ENCODE results near the gene TMEM82. TPM values are rescaled to one million over a fixed set of nuclear protein-coding genes. Genes with fewer than 3 reads are reported as not detected.

Gene TMEM82
- total RNA-seq, 1 donor from 2014 or later: not detected

DNA sequence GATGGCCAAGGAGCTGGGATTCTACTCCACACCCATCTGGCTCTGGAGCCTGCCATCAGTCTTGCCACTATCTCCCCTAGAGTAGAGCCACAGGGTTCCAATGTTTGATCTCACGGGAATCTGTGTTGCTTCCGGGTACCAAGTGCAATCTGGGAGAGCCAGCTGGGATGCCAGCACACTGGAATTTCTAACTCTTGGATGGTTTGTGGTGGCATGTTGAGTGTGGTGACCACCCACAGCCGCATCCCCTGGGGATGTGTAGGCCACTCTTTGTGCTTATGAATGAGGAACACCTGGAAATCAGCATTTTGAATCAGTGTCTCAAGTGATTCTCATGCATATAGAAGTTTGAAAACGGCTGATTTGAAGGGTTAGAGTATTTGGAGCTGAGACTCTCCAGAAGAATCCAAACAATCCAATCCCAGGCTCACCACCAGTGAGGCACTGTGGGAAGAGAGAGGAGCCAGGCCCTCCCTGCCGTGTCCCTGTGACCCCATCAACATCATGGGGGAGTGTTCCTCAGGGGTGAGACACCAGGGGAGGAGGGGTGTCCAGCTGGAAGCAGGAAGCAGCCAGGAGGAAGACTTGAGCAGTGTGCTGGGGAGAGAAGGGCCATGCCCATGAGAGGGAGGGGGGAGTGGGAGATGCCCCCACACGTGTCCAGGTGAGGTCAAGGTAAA, 29.7 kb downstream of the TMEM82 start:
- Mint-ChIP-seq H3K9me3 (ENCODE audit: low read depth) (no peaks in the 10 kb centered on the region), H3K27me3 (ENCODE audit: low read depth) (no peaks in the 10 kb centered on the region), H3K4me3 (ENCODE audit: unreplicated experiment) (no peak overlapping the region), H3K36me3 (ENCODE audit: low read depth) (peaks cover 35% of the 10 kb centered on the region), H3K27ac (ENCODE audit: unreplicated experiment) (peak overlapping the region; percentile 41), H3K4me1 (ENCODE audit: low read depth) (peaks cover 8% of the 10 kb centered on the region)
- no peak for DNase-seq (ENCODE audit: low spot score)
- TF ChIP-seq, protein P1, sequence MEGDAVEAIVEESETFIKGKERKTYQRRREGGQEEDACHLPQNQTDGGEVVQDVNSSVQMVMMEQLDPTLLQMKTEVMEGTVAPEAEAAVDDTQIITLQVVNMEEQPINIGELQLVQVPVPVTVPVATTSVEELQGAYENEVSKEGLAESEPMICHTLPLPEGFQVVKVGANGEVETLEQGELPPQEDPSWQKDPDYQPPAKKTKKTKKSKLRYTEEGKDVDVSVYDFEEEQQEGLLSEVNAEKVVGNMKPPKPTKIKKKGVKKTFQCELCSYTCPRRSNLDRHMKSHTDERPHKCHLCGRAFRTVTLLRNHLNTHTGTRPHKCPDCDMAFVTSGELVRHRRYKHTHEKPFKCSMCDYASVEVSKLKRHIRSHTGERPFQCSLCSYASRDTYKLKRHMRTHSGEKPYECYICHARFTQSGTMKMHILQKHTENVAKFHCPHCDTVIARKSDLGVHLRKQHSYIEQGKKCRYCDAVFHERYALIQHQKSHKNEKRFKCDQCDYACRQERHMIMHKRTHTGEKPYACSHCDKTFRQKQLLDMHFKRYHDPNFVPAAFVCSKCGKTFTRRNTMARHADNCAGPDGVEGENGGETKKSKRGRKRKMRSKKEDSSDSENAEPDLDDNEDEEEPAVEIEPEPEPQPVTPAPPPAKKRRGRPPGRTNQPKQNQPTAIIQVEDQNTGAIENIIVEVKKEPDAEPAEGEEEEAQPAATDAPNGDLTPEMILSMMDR (IDR thresholded peaks at IDR 0.05): no peak

DNA sequence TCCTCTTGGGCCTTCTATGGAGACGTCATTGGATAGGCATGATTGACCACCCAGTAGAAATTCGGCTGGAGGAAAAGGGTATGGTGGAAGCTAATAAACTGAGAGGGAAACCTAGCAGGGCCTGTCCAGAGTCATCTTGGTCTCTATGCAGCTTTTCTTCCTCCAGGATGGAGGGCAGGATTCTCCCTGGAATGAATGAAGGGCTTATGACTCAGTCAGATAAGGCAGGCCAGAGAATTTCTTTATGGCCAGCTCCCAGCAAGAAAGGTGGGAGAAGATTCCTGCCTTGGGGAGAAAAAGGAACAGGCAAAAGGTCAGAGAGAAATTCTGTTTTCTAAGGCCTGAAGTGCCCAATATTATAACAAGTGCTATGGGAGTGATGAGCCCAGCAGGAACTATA, 33.4 kb downstream of the TMEM82 start:
- Mint-ChIP-seq H3K27ac (ENCODE audit: unreplicated experiment) (peak overlapping the region; percentile 70), H3K4me1 (ENCODE audit: low read depth) (peaks cover 5% of the 10 kb centered on the region), H3K36me3 (ENCODE audit: low read depth) (peaks cover 51% of the 10 kb centered on the region), H3K27me3 (ENCODE audit: low read depth) (no peaks in the 10 kb centered on the region), H3K4me3 (ENCODE audit: unreplicated experiment) (no peak overlapping the region), H3K9me3 (ENCODE audit: low read depth) (no peaks in the 10 kb centered on the region)
- DNase-seq (ENCODE audit: low spot score): no peak
- TF ChIP-seq, protein P1 (IDR thresholded peaks at IDR 0.05): no peak

DNA sequence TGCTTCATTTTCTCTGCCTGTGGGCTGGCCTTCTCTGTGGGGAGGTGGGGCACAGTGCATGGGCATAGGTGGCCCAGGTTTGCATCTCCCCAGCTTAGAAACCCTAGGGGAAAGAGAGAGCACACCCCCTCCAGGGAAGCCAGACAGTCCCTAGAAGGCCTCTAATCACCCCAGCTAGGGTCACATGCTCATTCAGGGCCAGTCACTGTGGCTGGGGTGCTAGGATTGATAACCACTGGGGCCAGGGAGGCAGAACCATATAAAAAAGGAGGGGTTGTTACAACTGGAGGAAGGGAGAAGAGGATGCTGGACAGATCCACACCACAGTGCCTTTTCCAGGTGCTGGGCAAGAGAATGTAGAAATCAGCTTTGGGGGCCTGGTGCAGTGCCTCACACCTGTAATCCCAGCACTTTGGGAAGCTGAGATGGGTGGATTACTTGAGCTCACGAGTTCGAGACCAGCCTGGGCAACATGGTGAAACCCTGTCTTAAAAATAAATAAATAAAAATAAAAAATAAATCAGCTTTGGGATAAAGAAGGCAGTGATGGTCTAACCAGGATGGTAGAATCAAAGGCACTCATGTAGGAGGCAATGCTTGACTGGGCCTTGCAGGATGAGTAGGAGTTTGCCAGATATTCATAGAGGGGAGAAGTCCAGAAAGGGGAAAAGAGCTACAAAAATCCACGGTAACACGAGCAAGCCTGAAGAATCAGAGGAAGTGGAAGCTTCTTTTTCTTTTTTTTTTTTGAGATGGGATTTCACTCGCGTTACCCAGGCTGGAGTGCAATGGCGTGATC, 35.8 kb downstream of the TMEM82 start:
- H3K27me3 Mint-ChIP-seq (ENCODE audit: low read depth): no peaks in the 10 kb centered on the region
- H3K9me3 Mint-ChIP-seq (ENCODE audit: low read depth): no peaks in the 10 kb centered on the region
- peak overlapping the region; percentile 63 for H3K27ac Mint-ChIP-seq (ENCODE audit: unreplicated experiment)
- no peak for DNase-seq (ENCODE audit: low spot score)
- H3K4me3 Mint-ChIP-seq (ENCODE audit: unreplicated experiment): no peak overlapping the region
- peaks cover 3% of the 10 kb centered on the region for H3K4me1 Mint-ChIP-seq (ENCODE audit: low read depth)
- TF ChIP-seq, protein P1 (IDR thresholded peaks at IDR 0.05): no peak
- peaks cover 44% of the 10 kb centered on the region for H3K36me3 Mint-ChIP-seq (ENCODE audit: low read depth)

DNA sequence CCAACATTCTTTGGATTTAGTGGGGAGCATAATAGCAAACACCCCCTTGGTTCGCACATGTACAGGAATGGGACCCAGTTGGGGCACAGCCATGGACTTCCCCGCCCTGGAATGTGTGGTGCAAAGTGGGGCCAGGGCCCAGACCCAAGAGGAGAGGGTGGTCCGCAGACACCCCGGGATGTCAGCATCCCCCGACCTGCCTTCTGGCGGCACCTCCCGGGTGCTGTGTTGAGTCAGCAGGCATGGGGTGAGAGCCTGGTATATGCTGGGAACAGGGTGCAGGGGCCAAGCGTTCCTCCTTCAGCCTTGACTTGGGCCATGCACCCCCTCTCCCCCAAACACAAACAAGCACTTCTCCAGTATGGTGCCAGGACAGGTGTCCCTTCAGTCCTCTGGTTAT, 43.4 kb downstream of the TMEM82 start:
- H3K36me3 Mint-ChIP-seq (ENCODE audit: low read depth): peaks cover 19% of the 10 kb centered on the region
- TF ChIP-seq, protein P1 (IDR thresholded peaks at IDR 0.05): no peak
- no peaks in the 10 kb centered on the region for H3K9me3 Mint-ChIP-seq (ENCODE audit: low read depth)
- no peak for DNase-seq (ENCODE audit: low spot score)
- H3K4me1 Mint-ChIP-seq (ENCODE audit: low read depth): peaks cover 38% of the 10 kb centered on the region
- no peak overlapping the region for H3K4me3 Mint-ChIP-seq (ENCODE audit: unreplicated experiment)
- peak overlapping the region; percentile 87 for H3K27ac Mint-ChIP-seq (ENCODE audit: unreplicated experiment)
- H3K27me3 Mint-ChIP-seq (ENCODE audit: low read depth): no peaks in the 10 kb centered on the region

DNA sequence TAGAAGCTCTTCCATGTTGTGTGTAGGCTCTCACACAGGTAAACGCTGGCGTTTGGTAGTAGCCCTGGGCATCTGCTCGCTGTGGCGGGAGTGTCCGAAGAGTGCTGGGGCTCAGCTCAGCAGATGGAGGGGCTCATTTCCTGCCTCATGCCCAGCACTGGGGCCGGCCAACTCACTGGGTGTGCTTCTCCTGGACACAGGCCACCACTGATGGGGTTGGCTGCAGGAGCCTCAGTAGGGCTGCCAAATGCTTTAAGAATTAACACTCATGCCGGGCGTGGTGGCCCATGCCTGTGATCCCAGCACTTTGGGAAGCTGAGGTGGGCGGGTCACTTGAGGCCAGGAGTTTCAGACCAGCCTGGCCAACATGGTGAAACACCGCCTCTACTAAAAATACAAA, 44.3 kb downstream of the TMEM82 start:
- peaks cover 38% of the 10 kb centered on the region for H3K4me1 Mint-ChIP-seq (ENCODE audit: low read depth)
- H3K9me3 Mint-ChIP-seq (ENCODE audit: low read depth): no peaks in the 10 kb centered on the region
- H3K27ac Mint-ChIP-seq (ENCODE audit: unreplicated experiment): peak overlapping the region; percentile 87
- no peaks in the 10 kb centered on the region for H3K27me3 Mint-ChIP-seq (ENCODE audit: low read depth)
- no peak overlapping the region for H3K4me3 Mint-ChIP-seq (ENCODE audit: unreplicated experiment)
- H3K36me3 Mint-ChIP-seq (ENCODE audit: low read depth): peaks cover 15% of the 10 kb centered on the region
- TF ChIP-seq, protein P1 (IDR thresholded peaks at IDR 0.05): no peak
- no peak for DNase-seq (ENCODE audit: low spot score)
